Measurements from ENCODE around the gene MAP3K8. TPM values are rescaled to one million over a fixed set of nuclear protein-coding genes. Genes with fewer than 3 reads are reported as not detected.
"Not testable (repeated sequence)": the region's sequence is repeated elsewhere in the genome, so short reads cannot be mapped to it uniquely, and the experiment has no call there.

Gene MAP3K8
- total RNA-seq, 6 experiments from 2014 or later = 3.1 to 21.9 (median 6.1) TPM

DNA sequence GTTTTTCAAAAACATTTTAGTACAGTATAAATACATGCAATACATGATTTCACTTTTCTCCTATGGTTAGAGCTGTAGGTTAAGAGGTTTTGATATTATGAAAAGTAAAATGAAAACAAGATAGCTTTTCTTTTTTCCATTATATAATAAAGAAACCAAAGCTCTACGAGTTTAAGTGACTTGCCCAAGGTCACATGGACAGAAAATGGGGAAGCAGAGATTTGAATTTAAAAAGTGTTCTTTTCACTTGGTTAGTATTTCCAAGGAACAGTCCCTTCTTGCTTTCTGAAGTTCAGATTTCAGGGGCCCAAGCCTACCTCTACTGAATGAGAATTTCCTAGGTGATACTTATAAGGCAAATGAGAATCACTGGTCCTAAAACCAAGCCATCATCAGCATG lies 13.2 kb upstream of the MAP3K8 start:
- intact Hi-C loops (cut with DNase I) = loop anchor here in 1 of 2 donors (10.0 kb wide), 1 partner anchor 114 kb away; no protein-coding TSS in a partner anchor

DNA sequence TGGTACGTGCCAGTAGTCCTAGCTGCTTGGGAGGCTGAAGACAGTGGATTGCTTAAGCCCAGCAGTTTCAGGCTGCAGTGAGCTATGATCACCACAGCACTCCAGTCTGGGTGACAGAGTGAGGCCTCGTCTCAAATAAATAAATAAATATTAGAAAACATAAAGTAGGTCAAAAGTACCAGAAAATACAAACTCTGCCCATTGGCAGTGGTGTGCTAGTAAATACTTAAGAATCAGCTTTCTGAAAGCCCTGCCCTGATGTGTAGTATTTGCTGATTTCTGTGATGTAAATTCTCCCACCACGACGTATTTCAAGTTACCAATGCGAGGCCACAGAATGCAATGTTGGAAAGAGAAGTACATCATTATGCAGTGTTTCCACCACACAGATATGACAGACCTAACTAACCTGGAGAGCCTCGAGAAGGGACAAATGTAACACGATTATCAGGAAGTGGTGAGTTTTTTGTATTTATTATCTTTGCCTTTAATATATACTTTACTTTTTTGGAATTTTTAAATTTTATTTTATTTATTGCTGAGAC lies 11.8 kb upstream of the MAP3K8 start:
- TF ChIP-seq POLR2A (IDR thresholded peaks at IDR 0.05) = no peak
- no peak for TF ChIP-seq CTCF (IDR thresholded peaks at IDR 0.05)
- ATAC-seq (no peak), DNase-seq (no peak)
- intact Hi-C loops (cut with DNase I) = loop anchor here in 1 of 2 donors (10.0 kb wide), 1 partner anchor 113 kb away; no protein-coding TSS in a partner anchor
- no peaks in the 10 kb centered on the region for H3K36me3 ChIP-seq
- H3K4me1 ChIP-seq = no peaks in the 10 kb centered on the region
- H3K27ac ChIP-seq = no peak overlapping the region
- no peaks in the 10 kb centered on the region for H3K27me3 ChIP-seq
- no peak overlapping the region for H3K4me3 ChIP-seq
- 69% methylated on average over 7 of the region's 7 CpGs for WGBS (ENCODE audit: insufficient coverage, low coverage, low lambda C conversion rate, missing lambda C conversion rate)
- H3K9me3 ChIP-seq = no peaks in the 10 kb centered on the region

More for the DNA sequence above, 13.2 kb upstream of the MAP3K8 start:
- DNase-seq = no peak
- Histone ChIP-seq H3K36me3 (no peaks in the 10 kb centered on the region), H3K27me3 (no peaks in the 10 kb centered on the region), H3K9me3 (no peaks in the 10 kb centered on the region), H3K4me1 (no peaks in the 10 kb centered on the region), H3K4me3 (no peak overlapping the region), H3K27ac (no peak overlapping the region)
- WGBS (ENCODE audit: insufficient coverage, low coverage, low lambda C conversion rate, missing lambda C conversion rate) = 72% methylated on average over 1 of the region's 1 CpG
- ATAC-seq = no peak
- TF ChIP-seq CTCF (IDR thresholded peaks at IDR 0.05) (no peak), POLR2A (IDR thresholded peaks at IDR 0.05) (no peak)

GRCh38 chr10:30422981-30423654 lies 10.9 kb upstream of the MAP3K8 start:
- H3K4me1 ChIP-seq = no peaks in the 10 kb centered on the region
- WGBS (ENCODE audit: insufficient coverage, low coverage, low lambda C conversion rate, missing lambda C conversion rate) = 36% methylated on average over 7 of the region's 8 CpGs
- ATAC-seq (peak in 3 of 4 donors; percentile 40 to 48 (median 48)), DNase-seq (no peak)
- H3K27me3 ChIP-seq = no peaks in the 10 kb centered on the region
- H3K9me3 ChIP-seq = no peaks in the 10 kb centered on the region
- H3K4me3 ChIP-seq = no peak overlapping the region
- TF ChIP-seq POLR2A (IDR thresholded peaks at IDR 0.05) (no peak), CTCF (IDR thresholded peaks at IDR 0.05) (no peak)
- intact Hi-C loops (cut with DNase I) = loop anchor here in 1 of 2 donors (10.0 kb wide), 1 partner anchor 112 kb away; no protein-coding TSS in a partner anchor
- no peaks in the 10 kb centered on the region for H3K36me3 ChIP-seq
- H3K27ac ChIP-seq = no peak overlapping the region

DNA sequence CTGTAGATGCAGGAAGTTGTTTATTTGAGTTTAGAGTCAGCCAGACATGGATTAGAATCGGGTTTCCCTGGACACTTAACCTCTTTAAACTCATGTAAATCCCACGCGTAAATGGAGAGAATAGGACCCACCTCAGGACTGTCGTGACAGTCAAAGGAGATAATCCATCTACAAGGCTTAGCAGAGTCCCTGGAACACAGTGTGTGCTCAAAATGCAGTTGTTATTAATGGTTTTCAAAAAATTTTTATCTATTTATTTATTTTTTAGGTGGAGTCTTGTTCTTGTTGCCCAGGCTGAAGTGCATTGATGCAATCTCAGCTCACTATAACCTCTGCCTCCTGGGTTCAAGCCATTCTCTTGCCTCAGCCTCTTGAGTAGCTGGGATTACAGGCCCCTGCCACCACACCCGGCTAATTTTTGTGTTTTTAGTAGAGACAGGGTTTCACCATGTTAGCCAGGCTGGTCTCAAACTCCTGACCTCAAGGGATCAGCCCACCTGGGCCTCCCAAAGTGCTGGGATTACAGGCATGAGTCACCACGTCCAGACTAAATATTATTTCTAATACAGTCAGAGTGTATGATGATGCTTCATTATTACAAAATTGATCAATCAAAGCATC lies 10.2 kb upstream of the MAP3K8 start:
- H3K4me1 ChIP-seq, H3K4me3 ChIP-seq, H3K36me3 ChIP-seq, H3K27ac ChIP-seq, H3K27me3 ChIP-seq, H3K9me3 ChIP-seq, DNase-seq, ATAC-seq: not testable (repeated sequence)
- intact Hi-C loops (cut with DNase I) = loop anchor here in 1 of 2 donors (10.0 kb wide), 1 partner anchor 111 kb away; no protein-coding TSS in a partner anchor
- 68% methylated on average over 6 of the region's 6 CpGs for WGBS (ENCODE audit: insufficient coverage, low coverage, low lambda C conversion rate, missing lambda C conversion rate)
